HTERT RPE-1 (cell line): ENCODE results near the gene IFRD2.
"Not testable (repeated sequence)": the region's sequence is repeated elsewhere in the genome, so short reads cannot be mapped to it uniquely, and the experiment has no call there.

ENCODE experiments used
- in situ Hi-C: fragments of 300-500 bp; cut with MboI; formaldehyde crosslinking; loops from 4 replicates; pipeline ENCODE4 v1.14.3; 2020; ENCODE audit warnings: low sequenced_read_pairs

Gene IFRD2

DNA sequence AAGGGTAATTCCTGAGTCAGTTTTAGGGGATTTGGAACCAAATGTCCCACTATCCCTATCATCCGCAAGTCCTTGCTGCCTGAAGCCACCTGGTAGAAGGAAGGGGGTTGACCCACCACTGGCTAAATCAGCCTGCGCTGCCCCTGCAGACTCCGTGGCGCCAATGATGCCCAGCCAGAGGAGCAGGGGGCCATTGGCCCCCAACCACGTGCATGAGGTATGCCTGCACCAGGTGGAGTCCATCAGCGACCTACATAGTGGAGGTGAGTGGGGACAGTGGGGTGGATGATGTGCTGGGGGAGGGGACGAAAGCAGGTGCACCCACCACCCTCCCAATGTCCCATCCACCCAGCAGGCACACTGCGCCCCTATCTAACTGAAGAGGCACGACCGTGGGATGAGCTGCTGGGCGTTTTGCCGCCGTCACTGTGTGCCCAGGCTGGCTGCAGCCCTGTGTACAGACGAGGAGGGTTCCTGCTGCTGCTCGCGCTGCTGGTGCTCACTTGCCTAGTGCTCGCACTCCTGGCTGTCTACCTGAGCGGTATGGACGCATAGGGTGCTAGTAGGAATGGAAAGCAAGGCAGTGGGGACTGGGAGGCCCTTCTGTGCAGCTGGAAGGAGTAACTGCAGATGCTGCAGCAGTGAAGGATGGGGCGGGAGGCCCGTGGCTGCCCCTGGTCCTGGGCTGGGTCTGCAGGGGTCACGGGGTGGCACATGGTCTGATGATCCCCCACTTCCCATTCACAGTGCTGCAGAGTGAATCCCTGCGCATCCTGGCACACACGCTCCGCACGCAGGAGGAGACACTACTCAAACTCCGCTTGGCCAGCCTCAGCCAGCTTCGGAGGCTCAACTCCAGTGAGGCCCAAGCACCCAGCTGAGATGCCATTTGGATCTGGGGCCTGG, 5.7 kb downstream of the IFRD2 start:
- in situ Hi-C loops: no loop called here

GRCh38 chr3:50284121-50284520, 8.1 kb downstream of the IFRD2 start:
- in situ Hi-C loops: not testable (repeated sequence)

DNA sequence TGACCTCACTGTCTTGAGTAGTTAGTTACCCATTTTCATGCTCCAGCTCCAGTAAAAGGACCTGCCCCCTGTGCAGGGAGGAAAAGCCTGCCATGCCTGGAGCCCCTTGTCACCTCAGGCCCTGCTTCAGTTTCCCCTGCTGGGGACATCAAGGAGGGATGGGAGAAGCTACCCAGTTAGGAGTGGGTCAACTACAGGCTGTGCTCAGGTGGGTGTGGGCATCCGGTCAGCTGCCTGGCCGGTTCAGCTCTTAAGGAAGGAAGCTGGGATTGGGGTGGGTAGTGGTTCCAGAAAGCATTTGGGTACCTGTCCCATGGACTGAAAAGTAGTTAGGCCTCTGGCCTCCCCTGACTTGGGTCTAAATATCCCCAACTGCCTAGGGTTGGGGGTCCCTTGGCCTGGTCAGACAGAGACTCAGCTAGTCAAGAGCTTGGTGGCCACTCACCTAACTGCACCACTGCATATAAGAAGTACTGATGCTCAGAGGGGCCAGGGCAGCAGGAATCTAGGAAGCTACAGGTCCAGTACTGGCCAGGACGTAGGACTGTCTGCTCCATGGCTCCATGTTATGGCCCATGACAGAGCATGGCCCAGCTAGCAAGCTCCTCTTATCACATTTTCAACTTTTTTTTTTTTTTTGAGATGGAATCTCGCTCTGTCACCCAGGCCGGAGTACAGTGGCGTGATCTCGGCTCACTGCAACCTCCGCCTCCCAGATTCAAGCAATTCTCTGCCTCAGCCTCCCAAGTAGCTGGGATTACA, 12.8 kb downstream of the IFRD2 start:
- in situ Hi-C loops: no loop called here

GRCh38 chr3:50278880-50279224, 13.4 kb downstream of the IFRD2 start, which contains the start of gene LSMEM2:
TSS of gene LSMEM2 (plus strand) at chr3:50279087. CDS start at chr3:50279114, 27 bp downstream.
- in situ Hi-C loops: no loop called here

DNA sequence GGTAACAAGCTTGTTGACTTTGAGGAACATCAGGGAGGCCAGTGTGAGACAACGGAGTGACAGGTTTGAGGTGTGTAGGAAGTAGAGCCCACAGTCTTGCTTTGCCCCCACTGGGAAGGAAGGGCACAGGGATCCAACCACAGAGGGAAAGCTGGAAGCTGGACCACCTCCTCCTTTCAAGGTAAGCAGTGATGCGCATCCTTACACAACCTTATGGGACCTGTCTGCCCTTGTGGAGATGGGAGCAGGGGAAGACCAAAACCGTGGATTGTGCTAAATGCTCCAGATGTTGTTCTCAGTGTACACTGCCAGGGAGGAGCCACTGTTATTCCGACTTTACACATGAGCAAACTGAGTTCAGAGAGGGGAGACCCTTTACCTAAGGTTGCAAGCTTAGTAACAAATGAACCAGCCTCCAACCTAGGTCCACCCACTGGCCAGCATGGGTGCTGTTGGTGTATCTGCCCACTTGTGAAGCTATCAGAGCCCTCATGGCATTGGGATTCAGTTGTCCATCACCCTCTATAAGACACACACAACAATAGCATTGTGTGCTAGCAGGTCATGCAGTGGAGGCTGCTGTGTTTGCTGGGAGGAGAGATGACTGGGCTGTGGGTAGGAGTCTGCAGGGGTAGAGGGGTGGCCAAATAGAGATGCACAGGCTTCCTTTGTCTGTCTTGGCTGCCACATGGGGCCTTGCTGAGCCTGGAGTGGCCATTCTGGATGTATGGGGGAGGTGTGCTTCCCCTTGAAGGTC, 13.9 kb downstream of the IFRD2 start:
- in situ Hi-C loops: no loop called here

GRCh38 chr3:50276762-50277101, 15.5 kb downstream of the IFRD2 start:
- in situ Hi-C loops: no loop called here

DNA sequence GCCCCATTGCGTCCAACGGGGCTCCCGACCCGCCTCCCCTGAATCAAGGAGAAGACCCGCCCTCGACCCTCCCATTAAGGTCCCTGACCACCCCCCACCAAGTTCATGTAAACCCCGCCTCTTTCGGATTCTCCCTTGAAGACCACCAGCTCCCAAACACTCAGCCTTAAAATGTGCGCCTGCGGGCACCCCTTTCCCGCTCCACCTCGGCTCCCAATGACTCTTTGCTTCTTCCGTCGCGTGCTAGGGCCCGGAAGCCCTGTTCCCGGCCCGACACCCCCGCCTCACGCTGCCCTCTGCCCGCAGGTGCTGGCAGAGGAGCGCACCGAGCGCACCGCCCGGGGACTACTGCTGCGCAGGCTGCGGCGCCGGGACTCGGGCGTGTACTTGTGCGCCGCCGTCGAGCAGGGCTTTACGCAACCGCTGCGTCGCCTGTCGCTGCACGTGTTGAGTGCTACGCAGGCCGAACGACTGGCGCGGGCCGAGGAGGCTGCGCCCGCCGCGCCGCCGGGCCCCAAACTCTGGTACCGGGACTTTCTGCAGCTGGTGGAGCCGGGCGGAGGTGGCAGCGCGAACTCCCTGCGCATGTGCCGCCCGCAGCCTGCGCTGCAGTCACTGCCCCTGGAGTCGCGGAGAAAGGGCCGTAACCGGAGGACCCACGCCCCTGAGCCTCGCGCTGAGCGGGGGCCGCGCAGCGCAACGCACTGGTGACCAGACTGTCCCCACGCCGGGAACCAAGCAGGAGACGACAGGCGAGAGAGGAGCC, 16.1 kb downstream of the IFRD2 start:
- in situ Hi-C loops: no loop called here

- in situ Hi-C loops: no loop called here
These were observed 16.9 kb downstream of the IFRD2 start for GRCh38 chr3:50275141-50275995.

GRCh38 chr3:50274371-50275104, 17.7 kb downstream of the IFRD2 start:
- in situ Hi-C loops: no loop called here

DNA sequence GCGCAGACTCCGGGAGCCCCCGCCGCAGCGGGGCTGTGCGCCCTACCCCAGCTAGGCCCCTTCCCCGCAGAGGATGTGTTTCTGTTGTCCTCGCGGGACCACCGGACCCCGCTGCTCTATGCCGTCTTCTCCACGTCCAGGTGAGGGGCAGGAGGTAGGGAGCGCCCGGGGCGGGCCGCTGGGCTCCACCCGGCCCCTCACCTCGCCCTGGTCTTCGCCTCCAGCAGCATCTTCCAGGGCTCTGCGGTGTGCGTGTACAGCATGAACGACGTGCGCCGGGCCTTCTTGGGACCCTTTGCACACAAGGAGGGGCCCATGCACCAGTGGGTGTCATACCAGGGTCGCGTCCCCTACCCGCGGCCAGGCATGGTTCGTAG, 18.6 kb downstream of the IFRD2 start:
- in situ Hi-C loops: no loop called here

DNA sequence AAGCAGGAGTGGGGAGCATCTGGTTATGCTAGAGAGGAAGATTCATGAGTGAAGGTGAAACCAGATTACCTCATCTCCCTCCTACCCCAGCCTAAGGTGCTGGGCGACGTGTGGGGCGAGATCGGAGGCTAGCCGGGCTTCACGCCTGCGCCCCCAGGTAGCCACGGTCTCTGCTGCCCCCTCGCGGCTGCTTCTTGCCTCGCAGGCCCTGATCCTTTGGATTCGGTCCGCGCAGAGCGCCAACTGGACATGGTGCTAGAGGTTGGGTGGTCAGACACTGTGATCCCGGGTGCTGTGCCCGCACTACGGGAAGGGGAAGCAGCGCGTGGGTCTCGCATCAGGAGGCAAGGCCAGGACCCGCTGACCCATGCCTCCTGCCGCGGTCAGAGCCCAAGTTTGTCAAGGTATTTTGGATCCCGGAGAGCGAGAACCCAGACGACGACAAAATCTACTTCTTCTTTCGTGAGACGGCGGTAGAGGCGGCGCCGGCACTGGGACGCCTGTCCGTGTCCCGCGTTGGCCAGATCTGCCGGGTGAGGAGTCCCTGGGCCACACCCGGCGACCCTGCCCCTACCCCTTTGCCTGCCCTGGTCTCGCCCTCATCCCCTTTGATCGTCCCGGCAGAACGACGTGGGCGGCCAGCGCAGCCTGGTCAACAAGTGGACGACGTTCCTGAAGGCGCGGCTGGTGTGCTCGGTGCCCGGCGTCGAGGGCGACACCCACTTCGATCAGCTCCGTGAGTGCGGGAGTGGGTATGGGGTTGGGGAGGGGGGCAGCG, 19.1 kb downstream of the IFRD2 start:
- in situ Hi-C loops: no loop called here

- in situ Hi-C loops: not testable (repeated sequence)
These were observed 19.7 kb downstream of the IFRD2 start for GRCh38 chr3:50272538-50272910.

DNA sequence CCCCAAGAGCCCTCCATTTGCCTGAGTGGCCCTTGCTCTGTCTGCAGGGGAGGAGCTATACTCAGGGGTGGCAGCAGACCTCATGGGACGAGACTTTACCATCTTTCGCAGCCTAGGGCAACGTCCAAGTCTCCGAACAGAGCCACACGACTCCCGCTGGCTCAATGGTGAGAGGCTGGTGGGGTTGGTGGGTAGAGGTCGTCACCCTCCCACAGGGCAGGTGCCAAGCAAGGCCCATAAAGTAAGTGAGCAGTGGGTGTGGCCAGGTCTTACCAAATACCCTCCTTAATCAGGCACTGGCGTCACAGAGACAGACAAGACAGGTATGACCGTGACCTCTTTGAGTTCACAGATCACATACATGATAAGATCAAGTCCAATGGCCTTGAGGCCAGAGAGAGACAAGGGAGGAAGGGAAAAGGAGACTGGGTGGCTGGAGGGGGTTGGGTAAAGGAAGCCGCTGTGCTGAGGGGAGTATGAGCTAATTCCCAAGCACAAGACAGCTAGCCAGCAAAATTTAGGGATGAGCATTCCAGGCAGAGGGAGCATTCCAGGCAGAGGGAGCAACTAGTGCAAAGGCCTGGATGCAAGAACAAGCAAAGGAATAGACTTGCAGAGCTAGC, 20.8 kb downstream of the IFRD2 start:
- in situ Hi-C loops: no loop called here

DNA sequence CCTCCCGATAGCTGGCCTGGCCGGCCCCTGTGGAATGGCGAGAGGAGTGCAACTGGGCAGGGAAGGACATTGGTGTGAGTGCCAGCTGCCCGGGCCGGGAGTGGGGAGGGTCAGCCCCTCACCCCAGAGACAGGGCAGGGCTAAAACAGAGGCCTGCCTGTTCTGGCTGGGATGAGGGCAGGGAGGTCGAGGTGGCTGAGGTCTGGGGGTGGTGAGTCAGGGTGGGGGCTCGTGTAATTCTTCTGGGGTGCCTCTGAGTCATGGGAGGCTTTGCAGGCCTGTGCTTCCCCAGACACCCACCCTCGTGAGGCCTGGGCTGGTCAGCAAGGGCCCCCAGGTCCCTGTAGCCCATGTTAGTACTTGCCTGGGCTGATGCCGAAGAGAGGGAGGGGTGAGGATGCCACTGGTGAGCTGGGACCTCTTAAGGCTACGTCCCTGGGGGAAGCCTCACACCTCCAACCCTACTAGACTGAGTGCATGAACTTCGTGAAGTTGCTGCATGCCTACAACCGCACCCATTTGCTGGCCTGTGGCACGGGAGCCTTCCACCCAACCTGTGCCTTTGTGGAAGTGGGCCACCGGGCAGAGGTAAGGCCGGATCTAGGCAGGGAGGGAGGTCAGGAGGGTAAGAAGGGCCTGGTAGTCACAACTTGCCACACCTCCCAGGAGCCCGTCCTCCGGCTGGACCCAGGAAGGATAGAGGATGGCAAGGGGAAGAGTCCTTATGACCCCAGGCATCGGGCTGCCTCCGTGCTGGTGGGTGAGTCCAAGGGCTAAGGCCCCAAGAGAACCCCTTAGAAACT, 21.6 kb downstream of the IFRD2 start:
- in situ Hi-C loops: no loop called here

DNA sequence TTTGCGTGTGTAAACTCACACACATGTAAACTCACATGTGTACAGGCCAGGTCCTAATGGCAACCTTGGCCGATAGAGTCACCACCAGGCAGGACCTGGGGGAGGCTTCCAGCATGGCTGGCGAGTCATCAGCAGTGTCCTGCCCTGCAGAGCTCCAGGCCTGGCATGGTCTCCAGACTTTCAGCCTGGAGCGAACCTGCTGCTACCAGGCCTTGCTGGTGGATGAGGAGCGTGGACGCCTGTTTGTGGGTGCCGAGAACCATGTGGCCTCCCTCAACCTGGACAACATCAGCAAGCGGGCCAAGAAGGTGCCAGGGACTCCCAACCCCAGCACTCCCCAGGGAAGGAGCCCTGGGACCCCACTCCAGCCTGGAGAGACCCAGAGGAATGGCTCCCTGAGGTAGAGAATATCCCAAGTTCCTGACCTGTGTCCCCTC, 22.2 kb downstream of the IFRD2 start:
- in situ Hi-C loops: no loop called here

DNA sequence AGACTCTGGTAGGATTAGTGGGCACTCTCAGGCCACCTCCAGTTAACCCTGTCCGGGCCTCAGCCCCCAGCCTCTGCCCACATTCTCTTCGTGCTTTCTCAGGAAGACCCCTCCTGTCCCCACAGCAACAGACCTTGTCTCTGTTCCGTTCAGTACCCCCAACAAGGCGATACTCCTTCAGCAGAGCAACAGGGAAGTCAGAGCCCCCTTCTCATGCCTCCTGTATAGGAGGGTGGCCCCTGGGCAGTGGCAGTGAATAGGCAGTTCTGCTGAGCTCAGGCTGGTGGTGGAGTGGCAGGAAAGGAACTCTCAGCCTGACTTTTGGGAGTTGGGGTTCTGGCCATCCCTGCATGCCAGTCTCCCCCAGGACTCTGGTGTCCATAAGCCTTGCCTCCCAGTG, 22.8 kb downstream of the IFRD2 start:
- in situ Hi-C loops: no loop called here
